GM18858 (cell line): ENCODE results near the gene SDCCAG8.

Source experiments
- ATAC-seq: cut with Tn5 transposase; IDR thresholded peaks from one replicate; pipeline ENCODE4 v1.9.1; 2021; ENCODE audit not compliant: unreplicated experiment

SDCCAG8 gene

DNA sequence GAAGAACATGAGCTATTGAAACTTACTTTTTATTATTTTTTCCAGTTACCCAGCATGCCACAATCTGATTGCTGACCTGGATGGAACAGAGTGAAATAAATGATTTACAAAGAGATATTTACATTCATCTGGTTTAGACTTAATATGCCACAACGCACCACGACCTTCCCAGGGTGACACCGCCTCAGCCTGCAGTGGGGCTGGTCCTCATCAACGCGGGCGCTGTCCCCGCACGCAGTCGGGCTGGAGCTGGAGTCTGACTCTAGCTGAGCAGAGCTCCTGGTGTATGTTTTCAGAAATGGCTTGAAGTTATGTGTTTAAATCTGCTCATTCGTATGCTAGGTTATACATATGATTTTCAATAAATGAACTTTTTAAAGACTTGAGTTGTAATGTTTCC is 243.9 kb downstream of the SDCCAG8 start:
- no peak for ATAC-seq

DNA sequence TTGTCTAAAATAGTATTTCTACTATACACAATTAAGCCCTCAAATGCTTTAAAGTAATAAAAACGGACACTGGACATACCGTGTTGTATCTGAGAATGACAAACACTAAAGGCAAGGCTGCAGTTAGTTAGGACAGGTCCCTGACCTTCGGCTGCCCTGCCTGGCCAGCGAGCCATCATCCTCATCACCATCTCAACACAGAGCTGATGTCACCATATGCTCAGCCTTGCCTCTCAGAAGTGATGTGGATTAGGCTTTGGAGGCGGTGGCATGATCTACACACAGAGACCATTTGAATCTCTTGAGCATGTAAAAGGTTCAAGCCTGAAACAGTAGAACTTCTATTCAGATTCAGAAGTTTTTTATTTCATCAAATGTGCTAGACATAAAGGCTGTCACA is 244.7 kb downstream of the SDCCAG8 start:
- ATAC-seq: no peak

DNA sequence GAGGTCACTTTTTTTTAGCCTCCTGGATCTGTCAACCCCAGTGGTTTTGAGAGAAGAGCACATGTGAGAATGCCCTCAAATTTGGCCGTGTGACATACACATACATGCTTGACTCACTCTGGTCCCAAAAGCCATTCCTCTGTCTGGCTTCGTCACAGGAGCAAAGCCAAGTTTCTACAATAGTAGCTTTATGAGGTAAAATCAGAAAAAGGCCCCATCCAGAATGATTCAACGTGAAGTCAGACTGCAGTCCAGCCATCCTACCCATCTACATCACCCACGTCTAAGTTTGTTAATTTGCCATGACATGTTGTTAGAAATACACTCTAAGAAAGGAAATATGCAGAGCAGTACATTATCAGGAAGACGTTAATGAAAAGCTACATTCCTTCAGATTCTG is 245.2 kb downstream of the SDCCAG8 start:
- no peak for ATAC-seq

DNA sequence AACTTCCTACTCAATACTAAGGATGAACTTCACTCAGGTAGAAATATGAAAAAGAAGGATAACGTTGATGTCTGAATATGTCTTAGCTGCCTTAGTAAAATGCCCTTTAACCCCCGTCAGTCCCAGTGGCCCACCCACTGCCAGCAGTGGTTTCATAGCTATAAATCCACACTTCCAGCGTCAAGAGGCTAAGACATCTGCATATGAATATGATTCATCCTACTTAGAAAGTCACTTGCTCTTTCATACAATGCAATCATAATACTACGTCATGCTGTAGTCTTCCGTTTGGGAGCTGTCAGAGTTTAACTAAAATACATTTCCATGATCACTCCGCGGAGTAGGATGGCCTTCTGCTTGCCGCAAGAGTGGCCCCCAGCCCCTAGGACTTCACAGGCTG is 247.3 kb downstream of the SDCCAG8 start:
- no peak for ATAC-seq

DNA sequence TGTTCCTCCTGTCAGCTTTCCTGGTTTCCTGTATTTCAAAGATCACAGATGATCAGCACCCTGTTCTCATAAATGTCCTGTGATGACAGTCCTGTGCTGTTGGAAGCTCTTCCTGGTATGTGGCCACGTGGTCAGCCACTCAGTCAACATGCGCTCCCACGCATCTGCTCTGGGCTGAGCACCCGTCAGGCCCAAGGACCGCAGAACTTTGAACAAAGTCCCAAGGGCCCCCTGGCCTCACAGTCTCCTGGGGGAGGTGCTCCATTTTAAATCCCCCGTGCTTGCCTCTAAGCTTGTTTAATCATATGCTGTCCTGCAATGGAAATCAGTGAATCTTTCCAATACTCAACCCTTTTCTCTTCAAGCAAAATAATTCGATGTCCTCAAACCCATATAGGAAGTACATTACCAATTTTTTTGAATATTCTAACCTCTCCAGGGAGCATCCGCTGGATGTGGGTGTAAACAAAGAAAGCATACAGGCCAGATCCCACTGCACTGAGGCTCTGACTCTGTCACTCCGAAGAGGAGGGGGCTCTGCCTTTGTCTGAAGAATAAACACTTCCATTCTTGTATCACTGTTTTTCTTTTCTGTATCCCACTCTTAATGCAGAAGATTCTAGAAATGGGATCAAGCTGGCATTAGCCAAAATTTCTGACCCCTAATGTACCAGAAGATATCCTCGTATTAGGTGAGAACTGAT is 250.3 kb downstream of the SDCCAG8 start:
- no peak for ATAC-seq

DNA sequence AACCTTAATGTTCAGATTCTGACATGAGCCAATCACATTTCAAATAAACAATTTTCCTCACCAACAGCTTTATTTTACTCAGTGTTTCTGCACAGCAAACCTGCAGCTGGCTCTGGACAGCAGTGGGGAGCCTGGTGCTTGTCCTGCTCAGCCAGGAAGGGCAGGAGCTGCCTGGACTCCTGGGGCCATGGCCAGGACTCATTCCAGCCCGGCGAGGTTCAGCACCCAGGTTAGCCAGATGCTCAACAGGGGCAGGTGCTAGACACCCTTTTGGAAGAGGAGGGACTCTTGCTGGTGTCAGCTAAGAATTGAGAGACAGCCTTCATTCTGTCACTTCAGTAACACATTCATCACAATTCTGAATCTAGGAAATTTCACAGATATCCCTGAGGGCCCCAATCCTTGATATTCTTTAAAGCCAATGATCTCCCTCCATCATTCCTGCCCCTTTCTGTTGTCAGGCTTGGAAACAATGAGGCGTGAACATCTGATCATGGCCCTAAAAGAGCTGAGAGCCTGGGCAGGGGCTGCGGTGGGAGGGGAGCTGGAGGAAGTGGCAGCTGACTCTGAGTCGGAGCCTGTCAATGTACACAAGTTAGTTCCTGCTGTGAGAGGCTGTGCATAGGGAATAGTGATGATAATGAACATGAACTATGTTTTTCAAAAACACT is 251.3 kb downstream of the SDCCAG8 start:
- no peak for ATAC-seq

DNA sequence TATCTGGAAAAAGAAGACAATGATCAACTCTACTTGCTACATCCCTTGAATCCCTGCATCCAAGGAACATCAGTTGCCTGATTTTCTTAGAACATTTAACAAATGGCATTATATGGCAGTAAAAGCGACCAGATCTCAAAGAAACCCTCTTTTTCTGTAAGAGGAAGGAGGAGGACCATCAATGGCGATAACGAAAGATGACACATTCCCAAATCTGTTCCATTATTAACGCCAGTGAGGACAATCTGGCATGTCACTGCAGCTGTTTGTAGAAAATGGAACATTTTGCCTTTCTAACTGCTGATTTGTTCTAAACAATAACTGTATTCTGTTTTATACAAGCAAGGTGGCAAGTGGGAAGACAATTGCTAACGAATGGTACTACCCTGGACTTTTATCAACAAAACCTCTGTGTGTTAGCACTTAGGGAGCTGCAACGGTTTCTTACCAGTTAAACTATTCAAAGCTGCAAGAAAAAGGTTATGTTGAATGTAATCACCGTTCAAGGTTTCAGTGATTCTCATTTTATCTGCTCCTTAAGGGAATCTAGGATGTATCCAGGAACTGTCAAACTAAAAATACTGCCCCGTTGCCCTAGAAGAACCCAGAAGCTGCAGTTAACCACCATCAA is 251.9 kb downstream of the SDCCAG8 start:
- no peak for ATAC-seq

DNA sequence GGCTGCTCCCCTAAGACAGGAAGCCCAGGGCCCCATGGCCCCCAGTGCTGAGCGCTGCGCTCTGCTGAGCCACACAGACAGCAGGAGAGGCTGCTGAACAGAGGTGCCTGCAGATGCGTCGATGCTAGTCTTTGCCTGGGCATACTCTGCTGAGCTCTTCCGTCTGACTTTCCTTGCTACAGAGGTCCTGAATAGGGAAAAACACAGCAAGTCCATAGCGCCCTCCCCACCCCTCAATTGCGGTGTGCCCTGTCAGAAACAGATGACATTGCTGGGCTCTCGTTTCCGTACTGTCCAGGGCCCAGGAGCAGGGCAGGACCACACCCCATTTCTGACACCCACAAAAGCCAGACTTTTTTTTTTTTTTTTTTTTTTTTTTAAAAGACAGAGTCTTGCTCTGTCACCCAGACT is 252.5 kb downstream of the SDCCAG8 start:
- ATAC-seq: peak; percentile 60

DNA sequence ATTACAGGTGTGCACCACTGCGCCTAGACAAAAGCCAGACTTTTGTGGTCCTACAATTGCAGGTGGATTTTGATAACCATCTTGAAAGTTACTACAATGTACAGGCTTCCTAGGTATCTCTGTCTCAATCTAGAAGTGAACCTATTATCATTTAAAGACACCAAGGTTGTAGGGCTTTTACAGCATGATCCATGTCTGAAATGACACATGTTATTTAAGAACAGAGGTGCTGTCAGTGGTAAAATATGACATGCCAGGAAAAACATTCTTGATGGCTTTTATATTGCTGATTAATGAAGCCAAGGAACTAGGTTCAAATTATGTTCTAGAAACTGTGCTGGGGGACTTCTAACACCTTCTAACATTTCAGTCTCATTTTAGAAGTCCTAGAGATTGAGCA is 253.1 kb downstream of the SDCCAG8 start:
- ATAC-seq: no peak

DNA sequence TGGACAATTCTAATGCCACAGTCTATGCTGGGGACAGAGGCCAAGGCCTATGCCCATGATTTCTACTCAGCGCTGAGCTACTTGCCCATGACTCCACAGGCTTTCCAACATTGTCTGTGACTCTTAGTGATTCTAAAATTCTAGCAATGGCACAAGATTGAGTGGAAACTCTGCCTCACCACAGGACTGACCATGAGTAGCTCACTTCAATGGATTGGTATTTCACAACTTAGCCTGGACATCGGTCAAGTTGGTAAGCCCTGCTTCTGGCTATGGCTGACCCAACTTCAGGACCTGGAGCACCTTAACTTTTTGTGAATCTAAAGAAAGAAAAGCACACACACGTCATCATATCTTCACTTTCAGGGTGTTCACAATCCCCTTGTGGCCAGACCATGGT is 255.1 kb downstream of the SDCCAG8 start:
- ATAC-seq: no peak

DNA sequence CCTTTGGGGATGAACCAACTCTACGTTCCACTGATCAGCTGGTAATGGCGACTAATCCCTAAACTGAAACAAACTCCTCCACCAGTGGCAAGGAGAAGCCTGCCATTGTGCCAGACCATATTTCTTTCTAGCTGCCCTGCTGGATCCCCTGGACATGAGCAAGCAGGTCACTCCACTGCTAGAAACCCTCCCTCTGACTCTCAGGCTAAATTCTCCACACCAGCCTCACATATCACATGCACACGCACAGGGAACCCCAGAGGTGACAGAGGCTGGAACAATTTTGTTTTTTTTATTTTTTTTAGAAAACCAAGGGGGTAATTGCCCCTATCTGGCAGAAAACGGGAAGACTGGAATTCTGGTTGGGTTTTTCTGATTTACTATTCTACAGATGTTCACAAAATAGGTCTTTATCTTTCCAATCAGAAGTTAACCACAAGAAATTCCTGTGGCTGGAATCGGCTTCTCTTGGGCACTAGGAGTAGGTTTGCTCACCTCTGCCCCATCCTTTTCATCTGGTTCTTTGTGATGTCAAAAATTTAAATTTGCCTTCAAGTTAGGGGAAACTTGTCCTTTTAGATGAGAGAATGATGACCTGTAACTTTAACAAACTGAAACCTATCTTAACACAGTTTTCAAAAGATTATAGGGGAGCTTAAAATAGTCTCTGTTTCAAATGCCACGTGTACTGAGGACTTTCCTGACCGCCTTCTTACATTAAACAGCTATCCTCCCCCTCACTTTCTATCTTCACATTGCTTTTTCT is 258.1 kb downstream of the SDCCAG8 start:
- no peak for ATAC-seq

DNA sequence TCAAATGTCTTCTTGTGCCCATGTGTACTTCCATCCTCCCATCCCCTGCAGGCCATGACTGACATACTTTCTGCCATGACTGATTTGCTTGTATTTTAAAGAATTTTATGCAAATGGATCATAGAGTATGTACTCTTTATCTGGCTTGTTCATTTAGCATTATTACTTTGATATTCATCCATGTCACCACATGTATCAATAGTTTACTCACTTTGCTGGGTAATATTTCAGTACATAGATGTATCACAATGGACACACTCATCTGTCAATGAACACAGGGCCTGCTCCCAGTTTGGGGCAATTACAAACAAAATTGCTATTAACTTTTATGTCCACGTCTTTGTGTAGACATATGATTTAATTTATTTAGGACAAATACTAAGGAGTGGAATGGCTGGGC is 259.1 kb downstream of the SDCCAG8 start:
- ATAC-seq: no peak

DNA sequence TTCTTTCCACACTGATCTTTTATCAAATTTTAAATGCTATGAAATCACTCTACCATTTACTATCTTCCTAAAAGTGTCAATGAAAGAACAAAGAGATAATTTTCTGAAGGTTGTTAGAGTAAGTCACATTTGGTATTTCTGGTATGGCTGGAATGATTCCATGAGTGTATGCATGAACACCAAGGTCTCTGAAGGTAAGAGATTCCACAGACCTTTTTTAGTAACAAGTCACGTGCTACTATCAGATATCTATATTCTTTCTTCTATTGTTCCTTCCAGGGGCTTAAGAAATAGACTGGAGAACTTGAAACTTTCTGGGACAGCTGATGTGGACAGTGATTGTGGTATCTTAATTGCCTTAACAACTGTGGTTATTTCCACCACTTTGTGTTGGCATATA is 265.0 kb downstream of the SDCCAG8 start:
- no peak for ATAC-seq

DNA sequence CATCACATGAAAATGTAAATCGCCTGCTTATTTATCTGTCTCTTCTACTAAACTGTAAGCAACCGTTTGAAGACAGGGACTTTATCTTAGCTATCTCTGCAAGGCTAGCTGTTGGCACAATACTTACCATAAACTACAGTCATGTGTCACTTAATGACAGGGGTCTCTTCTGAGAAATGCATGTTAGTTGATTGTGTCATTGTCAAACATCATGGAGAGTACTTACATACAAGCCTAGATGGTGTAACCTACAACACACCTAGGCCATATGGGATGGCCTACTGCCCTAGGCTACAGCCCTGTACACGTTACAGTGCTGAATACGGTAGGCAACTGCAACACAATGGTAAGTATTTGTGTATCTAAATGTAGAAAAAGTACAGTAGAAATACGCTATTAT is 267.9 kb downstream of the SDCCAG8 start:
- ATAC-seq: no peak

DNA sequence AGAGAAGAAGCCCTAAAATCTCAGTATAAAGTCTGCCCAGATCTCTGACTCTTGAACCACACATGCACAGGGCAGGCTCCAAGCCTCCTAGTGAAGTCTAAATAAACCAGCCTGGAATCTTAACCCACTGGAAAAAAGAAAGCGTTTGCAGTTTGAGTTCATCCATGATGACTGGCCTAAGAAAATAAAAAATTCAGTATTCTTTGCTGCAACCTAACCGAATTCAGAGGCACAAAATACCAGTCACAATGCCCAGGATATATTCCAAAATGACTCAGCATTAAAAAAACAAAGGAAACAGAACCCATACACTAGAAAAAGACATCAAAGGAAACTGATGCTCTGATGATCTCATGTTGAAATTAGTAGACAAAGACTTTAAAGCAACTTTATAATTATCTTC is 269.2 kb downstream of the SDCCAG8 start:
- ATAC-seq: no peak

DNA sequence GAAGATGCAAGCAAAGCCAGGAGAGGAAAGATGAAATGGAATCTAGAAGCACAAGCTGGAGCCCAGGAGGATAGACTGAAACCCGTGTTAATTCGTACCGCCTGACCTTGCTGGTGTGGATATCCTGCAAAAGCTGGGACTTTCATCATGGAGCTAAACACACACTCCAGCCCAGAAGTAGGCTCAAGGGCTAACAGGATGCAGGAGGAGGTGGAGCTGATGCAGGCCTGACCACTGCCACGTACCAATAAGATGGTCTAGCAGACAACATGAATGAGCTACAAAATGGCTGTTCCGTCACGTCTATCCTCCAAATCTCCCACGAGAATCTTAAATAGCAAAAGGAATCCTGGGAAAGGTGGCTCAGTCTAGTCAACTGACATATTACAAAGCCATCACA is 270.3 kb downstream of the SDCCAG8 start:
- ATAC-seq: no peak

DNA sequence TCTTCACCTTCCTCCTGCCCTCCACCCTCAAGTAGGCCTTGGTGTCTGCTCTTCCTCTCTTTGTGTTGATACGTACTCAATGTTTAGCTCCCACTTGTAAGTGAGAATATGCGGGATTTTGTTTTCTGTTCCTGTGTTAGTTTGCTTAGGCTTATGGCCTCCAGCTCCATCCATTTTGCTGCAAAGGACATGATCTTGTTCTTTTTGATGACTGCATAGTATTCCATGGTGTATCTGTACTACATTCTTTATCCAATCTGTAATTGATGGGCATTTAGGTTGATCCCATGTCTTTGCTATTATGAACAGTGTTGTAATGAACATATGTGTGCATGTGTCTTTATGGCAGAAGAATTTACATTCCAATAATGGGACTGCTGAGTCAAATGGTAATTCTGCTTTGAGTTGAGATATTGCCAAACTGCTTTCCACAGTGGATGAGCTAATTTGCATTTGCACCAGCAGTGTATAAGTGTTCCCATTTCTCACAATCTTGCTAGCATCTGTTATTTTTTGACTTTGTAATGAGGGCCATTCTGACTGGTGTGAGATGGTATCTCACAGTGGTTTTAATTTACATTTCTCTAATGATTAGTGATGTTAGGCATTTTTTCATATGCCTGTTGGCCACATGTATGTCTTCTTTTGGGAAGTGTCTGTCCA is 272.7 kb downstream of the SDCCAG8 start:
- no peak for ATAC-seq

DNA sequence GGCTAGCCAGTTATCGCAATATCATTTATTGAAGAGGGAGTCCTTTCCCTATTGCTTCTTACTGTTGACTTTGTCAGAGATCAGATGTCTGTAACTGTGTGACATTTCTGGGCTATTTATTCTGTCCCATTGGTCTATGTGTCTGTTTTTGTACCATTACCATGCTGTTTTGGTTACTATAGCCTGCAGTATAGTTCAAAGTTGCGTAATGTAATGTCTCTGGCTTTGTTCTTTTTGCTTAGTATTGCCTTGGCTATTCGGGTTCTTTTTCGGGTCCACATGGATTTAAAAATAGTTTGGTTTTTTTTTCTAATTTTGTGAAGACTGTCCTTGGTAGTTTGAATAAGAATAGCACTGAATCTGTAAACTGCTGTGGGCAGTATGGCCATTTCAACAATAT is 273.7 kb downstream of the SDCCAG8 start:
- no peak for ATAC-seq

DNA sequence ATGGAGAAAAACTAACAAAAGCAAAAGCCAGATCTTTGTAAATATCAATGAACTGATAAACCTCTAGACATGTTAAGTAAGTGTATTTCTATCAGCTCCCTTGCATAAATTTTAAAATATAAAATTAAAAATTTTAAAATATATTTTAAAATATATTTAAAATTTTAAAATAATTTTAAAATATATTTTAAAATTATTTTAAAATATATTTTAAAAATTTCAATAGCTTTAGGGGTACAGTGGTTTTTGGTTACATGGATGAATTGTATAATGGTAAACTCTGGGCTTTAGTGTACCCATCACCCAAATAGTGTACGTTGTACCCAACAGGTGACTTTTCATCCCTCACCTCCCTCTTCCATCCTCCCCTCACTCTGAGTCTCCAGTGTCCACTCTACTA is 279.2 kb downstream of the SDCCAG8 start:
- no peak for ATAC-seq

DNA sequence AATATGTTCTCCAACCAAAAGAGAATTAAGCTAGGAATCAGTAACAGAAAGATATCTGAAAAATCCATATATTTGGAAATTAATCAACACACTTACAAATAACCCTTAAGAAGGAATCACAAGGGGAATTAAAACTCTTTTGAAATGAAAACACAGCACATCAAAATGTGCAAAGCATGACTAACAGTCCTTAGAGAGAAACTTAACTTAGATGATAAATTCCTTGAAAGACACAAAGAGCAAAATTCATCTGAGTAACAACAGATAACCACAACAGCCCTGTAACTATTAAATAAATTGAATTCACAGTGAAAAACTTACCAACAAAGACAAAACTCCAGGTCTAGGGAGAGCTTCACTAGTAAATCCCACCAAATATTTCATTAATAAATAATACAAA is 283.8 kb downstream of the SDCCAG8 start:
- ATAC-seq: no peak

DNA sequence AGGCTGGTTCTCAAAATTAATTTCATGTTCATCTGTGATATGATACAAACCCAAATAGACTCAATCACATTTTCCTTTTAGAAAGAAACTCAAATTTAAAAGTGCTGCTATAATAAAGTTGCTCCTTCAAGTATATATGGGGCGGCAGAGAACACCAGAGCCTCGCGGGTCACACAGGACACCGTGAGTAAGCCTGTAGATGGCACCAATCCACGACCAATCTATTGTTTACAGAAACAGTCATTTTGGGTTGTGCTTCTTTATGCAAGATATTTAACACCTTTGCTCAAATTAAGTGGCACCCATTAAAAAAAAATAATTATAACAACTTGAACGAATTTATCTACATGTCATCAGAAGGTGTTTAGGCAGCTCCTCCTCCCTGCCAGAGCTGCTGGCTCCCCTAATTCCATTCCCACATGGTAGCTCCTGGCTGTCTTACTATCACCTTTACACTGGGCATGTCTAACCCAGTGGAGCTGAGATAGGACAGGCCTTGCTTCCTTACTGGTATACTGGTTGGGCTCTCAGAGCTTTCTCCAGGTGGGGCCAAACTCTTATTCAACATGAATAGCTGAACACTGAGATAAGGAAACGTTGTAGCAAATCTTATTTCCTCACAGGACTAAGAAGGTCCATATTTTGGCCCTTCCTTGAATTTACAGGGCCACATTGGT is 287.0 kb downstream of the SDCCAG8 start:
- no peak for ATAC-seq
